ENCODE results near the gene FFAR1.
A peak's percentile ranks its signal among the peaks of the same experiment; 100 is the strongest.

Gene FFAR1, protein sequence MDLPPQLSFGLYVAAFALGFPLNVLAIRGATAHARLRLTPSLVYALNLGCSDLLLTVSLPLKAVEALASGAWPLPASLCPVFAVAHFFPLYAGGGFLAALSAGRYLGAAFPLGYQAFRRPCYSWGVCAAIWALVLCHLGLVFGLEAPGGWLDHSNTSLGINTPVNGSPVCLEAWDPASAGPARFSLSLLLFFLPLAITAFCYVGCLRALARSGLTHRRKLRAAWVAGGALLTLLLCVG (N-terminal part only)

DNA sequence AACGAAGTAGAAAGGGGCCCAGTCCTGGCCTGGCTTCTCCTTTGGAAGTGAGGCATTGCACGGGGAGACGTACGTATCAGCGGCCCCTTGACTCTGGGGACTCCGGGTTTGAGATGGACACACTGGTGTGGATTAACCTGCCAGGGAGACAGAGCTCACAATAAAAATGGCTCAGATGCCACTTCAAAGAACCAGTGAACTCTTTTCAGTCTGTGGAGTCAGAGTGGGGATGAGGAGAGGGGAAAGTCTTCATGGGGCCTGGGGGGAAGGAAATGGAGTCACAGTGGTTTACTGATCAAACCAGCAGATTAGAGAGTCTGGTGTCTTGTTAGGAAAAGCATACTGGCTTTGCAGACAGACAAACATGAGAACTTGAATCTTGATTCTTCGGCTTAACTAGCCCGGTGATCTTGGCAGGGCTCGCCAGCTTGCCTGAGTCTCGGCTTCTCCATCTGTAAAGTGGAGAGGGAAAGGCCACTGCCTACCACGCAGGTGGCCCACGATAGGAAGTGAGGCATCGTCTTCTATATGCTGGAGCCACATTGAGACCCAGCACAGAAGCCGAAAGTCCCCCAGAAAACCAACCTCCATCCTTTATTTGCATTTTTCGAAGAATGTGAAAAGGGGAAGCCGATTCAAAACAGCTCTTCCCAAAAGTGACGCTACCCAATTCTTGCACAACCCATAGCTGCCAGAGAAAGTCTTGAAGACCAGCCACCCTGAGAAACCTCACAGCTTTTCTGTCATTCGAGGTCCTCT lies at the start of gene FFAR1:
TSS of gene FFAR1 (plus strand) at position 732 of the 759 bp plus-strand sequence. CDS start 3,650 bp downstream, outside the sequence.
- DNase-seq: no peak

DNA sequence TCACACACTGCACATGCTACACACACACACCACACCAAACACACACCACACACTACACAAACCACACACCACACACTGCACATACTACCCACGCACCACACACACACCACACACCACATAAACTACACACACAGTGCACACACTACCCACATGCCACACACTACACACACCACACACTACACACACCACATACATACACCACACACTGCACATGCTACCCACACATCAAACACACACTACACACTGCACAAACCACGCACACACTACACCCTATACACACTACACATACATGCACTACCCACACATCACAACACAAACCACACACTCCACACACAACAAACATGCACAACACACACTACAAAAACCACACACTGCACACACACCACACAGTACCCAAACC lies 49.8 kb upstream of the FFAR1 start:
- DNase-seq: no peak

DNA sequence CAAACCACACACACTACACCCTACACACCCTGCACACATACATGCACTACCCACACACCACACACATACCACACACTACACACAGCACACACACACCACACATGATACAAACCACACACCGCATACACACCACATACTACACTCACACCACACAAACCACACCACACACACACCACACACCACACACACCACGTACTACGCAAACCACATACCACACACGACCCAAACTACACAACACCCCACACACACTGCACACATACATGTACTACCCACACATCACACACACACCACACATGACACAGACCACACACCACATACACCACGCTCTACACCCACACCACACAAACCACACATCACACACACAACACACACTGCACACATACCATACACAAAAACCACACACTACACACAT lies 49.1 kb upstream of the FFAR1 start:
- no peak for DNase-seq

DNA sequence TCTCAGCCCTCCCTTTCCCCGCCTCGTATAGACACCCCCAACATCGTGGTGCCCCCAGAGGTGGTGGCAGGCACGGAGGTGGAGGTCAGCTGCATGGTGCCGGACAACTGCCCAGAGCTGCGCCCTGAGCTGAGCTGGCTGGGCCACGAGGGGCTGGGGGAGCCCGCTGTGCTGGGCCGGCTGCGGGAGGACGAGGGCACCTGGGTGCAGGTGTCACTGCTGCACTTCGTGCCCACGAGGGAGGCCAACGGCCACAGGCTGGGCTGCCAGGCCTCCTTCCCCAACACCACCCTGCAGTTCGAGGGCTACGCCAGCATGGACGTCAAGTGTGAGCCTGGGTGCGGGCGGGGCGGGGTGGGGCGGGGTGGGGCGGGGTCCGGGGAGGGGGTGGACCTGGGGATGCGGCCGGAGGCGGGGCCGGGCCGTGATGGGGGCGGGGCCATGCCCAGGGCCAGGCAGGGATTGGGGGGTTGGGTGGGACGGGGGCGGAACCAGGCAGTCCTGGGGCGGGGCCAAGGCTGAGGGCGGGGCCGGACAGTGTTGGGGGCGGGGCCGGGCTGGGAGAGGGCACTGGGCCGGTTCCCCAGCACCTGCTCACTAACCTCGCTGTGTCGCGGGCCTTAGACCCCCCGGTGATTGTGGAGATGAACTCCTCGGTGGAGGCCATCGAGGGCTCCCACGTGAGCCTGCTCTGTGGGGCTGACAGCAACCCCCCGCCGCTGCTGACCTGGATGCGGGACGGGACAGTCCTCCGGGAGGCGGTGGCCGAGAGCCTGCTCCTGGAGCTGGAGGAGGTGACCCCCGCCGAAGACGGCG lies 48.0 kb upstream of the FFAR1 start:
- DNase-seq: no peak

DNA sequence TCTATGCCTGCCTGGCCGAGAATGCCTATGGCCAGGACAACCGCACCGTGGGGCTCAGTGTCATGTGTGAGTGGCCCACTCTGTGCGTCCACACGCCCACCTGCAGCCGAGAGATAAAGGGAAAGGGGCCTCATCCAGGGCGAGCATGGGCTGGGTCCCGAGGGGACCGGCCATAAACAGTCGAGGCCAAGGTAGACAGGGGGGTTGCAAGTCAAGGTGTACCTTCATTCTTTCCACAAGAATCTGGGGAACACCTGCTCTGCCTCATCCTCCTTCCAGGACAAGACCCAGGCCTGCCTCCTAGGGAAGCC lies 47.4 kb upstream of the FFAR1 start:
- DNase-seq: no peak

DNA sequence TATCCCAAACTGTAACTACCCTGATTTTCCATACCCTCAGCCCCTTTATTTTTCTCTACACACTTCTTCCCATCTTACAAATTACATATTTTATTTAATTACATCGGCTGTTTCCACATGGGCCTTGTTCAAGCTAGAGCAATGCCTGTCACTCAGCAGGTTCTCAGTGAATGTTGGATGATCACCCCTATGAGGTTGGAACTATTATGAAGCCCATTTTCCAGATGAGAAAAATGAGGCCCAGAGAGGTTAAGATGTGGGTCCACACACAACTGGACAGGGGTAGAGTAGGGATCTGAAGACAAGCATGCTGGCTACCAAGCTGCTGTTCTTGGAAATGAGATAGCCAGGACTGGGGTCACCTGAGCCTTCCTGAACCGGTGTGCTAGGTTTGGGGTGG lies 45.7 kb upstream of the FFAR1 start:
- no peak for DNase-seq

DNA sequence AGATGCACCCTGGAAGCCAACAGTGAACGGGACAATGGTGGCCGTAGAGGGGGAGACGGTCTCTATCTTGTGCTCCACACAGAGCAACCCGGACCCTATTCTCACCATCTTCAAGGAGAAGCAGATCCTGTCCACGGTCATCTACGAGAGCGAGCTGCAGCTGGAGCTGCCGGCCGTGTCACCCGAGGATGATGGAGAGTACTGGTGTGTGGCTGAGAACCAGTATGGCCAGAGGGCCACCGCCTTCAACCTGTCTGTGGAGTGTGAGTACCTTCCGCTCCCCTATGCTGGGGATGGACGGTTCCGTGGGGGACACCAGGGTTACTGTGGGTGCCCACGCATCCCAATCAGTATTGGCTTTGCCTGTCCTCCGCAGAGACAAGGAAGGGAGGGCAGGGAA lies 45.3 kb upstream of the FFAR1 start:
- DNase-seq: no peak

DNA sequence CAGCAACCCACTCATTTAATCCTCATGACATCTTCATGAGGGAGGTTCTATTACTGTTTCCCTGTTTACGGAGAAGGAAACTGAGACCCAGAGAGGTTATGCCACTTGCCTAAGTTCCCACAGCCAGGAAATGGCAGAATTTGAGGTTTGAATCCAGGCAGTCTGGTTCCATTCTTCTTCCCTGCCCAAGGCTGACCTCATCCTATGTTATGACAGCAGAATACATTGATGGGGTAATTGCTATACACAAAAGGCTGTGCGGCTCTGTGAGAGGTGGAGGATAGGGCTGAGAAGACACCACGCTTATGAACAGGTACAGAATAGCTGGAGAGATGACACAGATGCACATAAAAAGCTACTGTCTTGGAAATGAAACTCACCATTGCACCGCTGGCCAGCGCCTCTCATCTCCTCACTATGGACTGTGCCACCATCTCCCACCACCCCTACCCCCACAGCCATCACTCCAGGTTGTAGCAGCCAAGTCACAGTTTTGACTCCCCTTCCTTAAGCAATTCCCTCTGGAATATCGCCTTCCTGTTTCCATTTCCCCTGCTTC lies 44.3 kb upstream of the FFAR1 start:
- DNase-seq: no peak

DNA sequence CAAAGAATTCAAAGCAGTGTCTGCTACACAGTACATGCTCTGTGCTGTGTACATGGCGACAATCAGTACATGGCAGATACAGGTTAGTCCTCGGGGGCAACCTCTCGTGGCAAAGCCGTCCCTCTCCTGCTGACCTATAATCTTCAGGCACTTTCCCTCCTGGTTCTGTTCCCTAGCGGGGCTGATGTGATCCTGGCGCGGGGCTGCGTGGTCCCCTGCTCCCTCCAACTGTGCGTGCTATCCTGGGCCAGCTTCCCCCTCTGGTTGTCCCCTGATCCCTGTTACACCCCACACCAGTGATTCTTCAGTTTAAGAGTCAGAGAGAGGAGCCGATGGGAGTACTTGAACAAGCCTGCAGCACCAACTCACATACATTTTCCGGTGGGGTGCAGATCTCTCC lies 43.7 kb upstream of the FFAR1 start:
- no peak for DNase-seq

DNA sequence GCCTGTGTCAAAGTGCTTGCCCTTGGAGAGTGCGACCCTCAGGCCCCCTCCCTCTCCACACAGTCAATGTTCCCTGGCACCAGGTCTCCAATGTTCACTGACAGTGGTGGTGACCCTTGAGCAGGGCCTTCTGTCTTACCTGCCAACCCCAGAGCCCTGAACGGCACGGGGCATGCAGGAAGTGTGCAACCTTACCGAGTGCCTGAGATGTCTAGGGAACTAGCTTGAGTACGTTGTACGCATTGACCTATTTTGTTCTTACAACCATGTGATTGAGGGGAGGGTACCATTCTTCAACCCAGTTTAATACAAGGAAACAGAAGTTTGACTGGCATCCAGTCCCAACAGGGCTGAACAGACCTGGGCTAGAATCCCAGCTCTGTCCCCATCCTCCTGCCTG lies 42.5 kb upstream of the FFAR1 start:
- no peak for DNase-seq

DNA sequence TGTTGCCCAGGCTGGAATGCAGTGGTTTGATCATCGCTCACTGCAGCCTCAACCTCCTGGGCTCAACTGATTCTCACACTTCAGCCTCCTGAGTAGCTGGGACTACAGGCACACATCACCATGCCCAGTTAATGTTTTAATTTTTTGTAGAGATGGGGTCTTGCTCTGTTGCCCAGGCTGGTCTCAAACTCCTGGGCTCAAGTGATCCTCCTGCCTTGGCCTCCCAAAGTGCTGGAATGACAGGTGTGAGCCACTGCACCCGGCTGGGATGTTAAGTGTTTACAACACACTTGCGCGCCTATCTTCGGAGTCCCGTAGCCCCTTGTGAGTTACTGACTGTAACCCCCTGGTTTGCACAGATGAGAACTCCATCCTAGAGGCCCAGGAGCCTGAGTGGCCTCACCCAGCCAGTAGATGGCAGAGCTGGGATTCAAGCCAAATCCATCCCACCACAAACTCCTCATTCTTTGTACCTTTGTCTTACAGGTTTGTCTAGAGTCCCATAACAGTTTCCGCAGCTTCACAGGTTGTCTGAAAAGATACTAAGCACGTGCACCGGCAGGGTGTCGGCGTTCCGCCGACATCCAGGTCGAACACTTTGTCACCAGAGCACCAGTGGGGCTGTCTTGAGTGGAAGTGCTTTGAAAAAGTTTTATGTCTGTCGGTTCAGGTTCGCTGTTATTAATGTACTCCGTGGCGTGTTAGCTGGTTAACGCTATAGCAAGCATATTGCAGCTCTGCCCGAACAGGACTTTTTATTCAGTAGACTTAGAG lies 41.0 kb upstream of the FFAR1 start:
- DNase-seq: peak; percentile 15

DNA sequence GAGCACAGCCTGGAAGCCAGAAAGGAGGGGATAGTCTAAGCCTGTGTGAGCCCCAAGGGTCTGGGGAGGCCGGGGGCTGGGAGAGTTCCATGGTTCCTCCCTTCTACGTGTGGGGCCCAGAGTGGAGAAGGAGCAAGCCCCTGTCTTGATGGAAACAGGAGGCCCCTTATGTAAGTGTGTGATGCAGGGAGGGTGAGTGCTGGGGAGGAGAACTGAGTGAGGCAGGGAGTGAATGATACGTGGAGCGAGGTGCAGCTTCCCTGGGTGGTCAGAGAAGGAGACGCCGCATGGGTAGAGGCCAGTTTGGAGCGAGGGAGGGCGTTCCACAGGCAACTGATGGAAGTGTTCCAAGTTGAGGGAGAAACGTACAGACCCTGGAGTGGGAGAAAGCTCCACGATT lies 39.8 kb upstream of the FFAR1 start:
- no peak for DNase-seq

DNA sequence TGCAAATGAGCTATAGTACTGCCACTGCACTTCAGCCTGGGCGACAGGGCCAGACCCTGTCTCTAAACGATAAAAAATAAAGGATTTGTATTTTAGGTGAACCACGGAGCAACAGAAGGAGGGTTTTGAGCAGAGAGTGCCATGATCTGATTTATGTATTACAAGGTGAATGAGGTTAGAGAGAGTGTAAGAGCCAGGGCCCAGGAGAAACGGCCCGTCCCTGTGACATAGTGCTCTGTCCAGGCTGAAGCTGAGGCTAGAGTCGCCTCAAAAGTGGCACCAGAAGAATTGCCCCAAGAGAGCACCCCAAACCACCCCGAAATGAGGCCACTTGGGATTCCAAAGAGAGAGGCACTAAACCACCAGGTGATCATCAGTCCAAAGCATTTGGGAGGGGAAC lies 38.8 kb upstream of the FFAR1 start:
- DNase-seq: no peak

DNA sequence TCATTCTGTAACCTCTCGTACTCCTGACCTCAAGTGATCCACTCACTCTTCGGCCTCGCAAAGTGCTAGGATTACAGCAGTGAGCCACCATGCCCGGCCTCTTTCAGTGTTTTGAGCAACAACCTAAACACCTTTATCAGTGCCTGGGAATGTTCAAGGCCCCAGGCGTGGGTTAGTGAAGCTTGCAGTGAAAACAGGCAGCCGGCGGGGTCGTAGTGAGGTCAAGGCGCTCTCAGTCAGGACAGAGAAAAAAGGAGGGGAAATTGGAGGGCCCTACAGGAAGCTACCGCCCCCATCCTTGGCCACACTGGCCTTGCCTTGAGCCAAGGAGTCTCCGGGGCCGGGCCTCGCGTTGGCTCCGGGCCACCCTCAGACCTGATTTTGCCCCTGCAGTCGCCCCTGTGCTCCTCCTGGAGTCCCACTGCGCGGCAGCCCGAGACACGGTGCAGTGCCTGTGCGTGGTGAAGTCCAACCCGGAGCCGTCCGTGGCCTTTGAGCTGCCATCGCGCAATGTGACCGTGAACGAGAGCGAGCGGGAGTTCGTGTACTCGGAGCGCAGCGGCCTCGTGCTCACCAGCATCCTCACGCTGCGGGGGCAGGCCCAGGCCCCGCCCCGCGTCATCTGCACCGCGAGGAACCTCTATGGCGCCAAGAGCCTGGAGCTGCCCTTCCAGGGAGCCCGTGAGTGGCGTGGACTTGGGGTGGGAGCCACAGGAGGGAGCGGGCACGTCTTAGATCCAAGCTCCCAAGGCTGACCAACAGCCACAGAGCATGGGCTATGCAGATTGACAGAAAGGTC lies 38.0 kb upstream of the FFAR1 start:
- no peak for DNase-seq

DNA sequence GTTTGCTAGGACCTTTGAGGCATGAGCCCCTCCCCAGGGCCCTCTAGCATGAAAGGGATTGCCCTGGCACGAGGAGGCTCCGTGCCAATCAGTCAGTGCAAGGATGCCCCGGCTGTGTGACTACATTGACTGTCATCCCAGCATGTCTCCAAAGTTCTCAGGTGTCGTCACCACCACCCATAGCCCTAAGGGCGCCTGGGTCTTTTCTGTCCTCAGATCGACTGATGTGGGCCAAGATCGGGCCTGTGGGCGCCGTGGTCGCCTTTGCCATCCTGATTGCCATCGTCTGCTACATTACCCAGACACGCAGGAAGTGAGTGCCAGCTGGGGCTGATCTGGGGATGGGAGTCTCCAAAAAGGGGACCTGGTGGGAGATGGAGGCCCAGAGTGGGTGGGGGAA lies 37.4 kb upstream of the FFAR1 start:
- no peak for DNase-seq

DNA sequence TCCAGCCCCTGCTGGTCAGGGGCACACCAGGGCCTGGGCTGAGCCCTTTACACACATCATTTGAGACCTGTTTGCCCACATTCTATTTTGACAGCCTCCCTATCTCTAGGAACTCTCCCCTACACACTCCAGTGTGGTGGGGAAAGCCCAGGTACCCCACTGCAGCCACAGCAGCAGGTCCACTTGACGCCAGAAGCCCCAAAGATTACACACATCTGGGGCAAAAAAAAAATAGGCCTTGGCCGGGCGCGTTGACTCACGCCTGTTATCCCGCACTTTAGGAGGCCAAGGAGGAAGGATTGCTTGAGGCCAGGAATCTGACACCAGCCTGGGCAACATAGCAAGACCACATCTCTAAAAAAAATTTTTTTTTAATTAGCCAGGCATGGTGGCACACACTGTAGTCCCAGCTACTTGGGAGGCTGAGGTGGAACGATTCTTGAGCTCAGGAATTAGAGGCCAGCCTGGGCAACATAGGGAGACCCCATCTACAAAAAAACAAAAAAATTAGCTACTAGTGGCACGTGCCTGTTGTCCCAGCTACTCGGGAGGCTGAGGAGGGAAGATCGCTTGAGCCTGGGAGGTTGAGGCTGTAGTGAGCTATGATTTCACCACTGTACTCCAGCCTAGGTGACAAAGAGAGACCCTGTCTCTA lies 36.8 kb upstream of the FFAR1 start:
- no peak for DNase-seq

DNA sequence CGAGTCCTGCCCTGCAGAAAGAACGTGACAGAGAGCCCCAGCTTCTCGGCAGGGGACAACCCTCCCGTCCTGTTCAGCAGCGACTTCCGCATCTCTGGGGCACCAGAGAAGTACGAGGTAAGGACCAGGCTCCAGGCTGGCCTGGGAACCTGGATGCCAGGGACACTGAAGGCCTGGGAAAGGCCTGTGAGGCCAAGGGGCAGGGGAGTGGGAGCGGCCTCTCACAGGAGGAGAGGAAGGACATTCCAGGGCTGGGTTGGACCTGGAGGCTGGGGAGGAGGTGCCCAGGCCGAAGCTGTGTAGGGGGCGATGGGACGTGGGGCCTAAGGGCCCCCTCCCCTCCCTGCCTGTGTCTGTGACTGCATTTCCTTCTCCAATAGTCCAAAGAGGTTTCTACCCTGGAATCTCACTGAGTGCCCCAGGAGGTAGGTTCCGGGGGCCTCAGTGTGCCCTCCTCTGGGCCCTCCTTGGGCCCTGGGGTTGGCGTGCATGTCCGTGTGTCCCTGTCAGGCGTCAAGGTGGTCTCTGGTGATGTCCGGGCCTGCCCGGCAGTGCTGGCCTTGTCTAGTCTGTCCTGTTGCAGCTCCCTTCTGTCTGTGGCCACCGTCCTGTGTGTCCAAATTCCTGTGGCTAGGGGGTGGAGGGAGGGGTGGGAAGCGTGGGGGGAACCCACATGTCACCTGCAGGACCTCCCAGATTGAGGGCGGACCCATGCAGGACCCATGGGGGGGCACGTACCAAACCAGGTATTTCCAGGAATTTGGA lies 35.6 kb upstream of the FFAR1 start:
- DNase-seq: no peak

DNA sequence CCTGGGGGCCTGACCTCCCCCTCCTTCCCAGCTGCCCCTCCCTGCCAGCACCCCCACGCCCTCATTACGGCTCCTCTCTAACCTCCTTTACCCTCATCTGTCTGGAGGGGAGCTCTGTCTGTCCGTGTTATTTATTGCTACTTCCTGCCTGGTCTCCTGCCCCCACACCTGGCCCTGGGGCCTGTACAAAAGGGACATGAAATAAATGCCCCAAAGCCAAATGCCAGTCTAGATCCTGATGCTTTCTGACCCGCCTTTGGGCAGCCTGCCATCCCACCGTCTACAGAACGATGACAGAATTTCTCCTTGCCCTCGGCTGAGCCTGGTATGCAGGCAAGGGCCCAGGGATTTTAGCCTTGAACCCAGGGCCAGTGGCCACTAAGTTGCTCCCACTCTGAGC lies 34.1 kb upstream of the FFAR1 start:
- DNase-seq: no peak

DNA sequence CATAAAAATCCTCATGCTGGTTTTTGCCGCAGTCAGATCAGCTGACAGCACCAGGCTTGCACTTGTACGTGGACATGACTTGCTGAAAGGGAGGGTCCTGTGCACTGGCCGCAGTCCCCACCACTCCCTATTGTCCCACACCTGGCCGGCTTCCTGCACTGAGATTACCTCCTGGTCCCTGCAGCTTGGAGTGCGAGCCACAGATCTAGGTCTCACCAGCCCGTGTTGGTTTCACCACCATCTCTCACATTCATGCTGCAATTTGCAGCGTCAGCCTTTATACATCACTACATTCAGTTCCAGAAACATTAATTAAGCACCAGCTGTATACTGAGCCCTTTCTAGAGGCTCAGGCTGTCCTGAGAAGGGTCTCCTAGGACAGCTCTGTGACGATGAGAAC lies 33.7 kb upstream of the FFAR1 start:
- no peak for DNase-seq

DNA sequence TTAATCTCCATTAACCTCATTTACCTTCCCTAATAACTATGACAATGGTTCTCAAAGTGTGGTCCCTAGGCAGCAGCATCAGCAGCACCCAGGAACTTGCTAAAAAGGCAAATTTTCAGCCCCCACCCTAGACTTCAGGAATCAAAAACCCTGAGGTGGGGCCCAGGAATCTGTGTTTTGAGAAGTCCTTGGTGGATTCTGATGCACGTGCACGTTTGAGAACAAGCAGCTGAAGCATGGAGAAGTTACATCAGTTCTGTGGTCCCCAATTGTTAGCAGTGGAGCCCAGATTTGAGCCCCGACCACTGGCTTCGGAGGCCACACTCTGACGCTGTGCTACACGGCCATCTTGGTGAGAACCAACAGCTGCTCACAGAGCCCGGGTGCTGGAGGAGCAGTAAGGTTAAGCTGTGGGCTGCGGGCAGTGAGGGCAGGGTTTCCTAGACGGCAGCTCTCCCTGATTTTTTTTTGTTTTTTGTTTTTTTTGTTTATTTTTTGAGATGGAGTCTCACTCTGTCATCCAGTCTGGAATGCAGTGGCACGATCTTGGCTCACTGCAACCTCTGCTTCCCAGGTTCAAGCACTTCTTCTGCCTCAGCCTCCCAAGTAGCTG lies 32.7 kb upstream of the FFAR1 start:
- no peak for DNase-seq
